IMR-90 (cell line): ENCODE results near the gene OOSP3. TPM values are rescaled to one million over a fixed set of nuclear protein-coding genes. Genes with fewer than 3 reads are reported as not detected.

Experiments used
- ATAC-seq: fragments of 200-7000 bp; cut with Tn5 transposase; 2 replicates; pipeline ENCODE4 v1.9.1; 2020; ENCODE audit warnings: low read depth, mild to moderate bottlenecking, moderate library complexity
- BruUV-seq: library from RNA; stranded (reverse); fragments of 400-500 nt; replicated peaks from 2 replicates; lab custom pipeline; 2021; lab: Mats Ljungman, UMichigan
- CTCF ChIA-PET: fragments of 300-600 bp; formaldehyde crosslinking; extraction: SDS; loops from one replicate; lab custom pipeline; 2021; ENCODE audit warnings: antibody characterized with exemption; lab: Yijun Ruan, JAX
- POLR2A ChIA-PET: fragments of 300-600 bp; sonication (Branson Sonifier 250); formaldehyde crosslinking; loops from one replicate; lab custom pipeline; 2022; ENCODE audit warnings: antibody characterized with exemption; ENCODE audit not compliant: unreplicated experiment; lab: Charles Lee
- DNase-seq: peaks from one replicate; pipeline ENCODE4 v3.0.0; 2013
- H2AFZ ChIP-seq: replicated peaks from 2 replicates; pipeline ENCODE3; 2013; ENCODE audit warnings: low read length, mild to moderate bottlenecking; ENCODE audit not compliant: poor library complexity
- H2AK5ac ChIP-seq: 2 replicates; pipeline ENCODE4 v1.6.1; 2013; ENCODE audit warnings: low read depth, low read length, inconsistent platforms
- H2AK9ac ChIP-seq: replicated peaks from 2 replicates; pipeline ENCODE3; 2013; ENCODE audit warnings: mild to moderate bottlenecking, low read depth, low read length, moderate library complexity; ENCODE audit not compliant: poor library complexity
- H2BK120ac ChIP-seq: 2 replicates; pipeline ENCODE4 v1.6.1; 2013; ENCODE audit warnings: low read depth, low read length, inconsistent platforms
- H2BK15ac ChIP-seq: 3 replicates; pipeline ENCODE4 v1.6.1; 2013; ENCODE audit warnings: low read depth, low read length, inconsistent platforms
- H2BK20ac ChIP-seq: 2 replicates; pipeline ENCODE4 v1.6.1; 2013; ENCODE audit warnings: low read depth, mild to moderate bottlenecking, inconsistent platforms, low read length, moderate library complexity
- H2BK5ac ChIP-seq: 2 replicates; pipeline ENCODE4 v1.6.1; 2013; ENCODE audit warnings: mild to moderate bottlenecking, low read depth, low read length, inconsistent platforms; ENCODE audit not compliant: poor library complexity, severe bottlenecking
- H3K14ac ChIP-seq: replicated peaks from 2 replicates; pipeline ENCODE4 v1.6.1; 2013; ENCODE audit warnings: low read depth, low read length, inconsistent platforms
- H3K18ac ChIP-seq: 2 replicates; pipeline ENCODE4 v1.6.1; 2013; ENCODE audit warnings: low read depth, low read length, control low read depth
- H3K23ac ChIP-seq: 2 replicates; pipeline ENCODE4 v1.6.1; 2013; ENCODE audit warnings: low read depth, low read length, inconsistent platforms
- H3K27ac ChIP-seq: 2 replicates; pipeline ENCODE4 v1.5.1; 2013; ENCODE audit warnings: mild to moderate bottlenecking, control low read depth, low read length; ENCODE audit not compliant: insufficient read depth
- H3K27me3 ChIP-seq: 2 replicates; pipeline ENCODE4 v1.6.1; 2013; ENCODE audit warnings: low read length; ENCODE audit not compliant: control insufficient read depth, insufficient read depth
- H3K36me3 ChIP-seq: 2 replicates; pipeline ENCODE4 v1.6.1; 2013; ENCODE audit warnings: low read length, mixed read lengths; ENCODE audit not compliant: control insufficient read depth, insufficient read depth
- H3K4ac ChIP-seq: 2 replicates; pipeline ENCODE4 v1.6.1; 2013; ENCODE audit warnings: low read depth, low read length, inconsistent platforms
- H3K4me1 ChIP-seq: 2 replicates; pipeline ENCODE4 v1.6.1; 2013; ENCODE audit warnings: low read length, mixed read lengths; ENCODE audit not compliant: control insufficient read depth, insufficient read depth
- H3K4me2 ChIP-seq: 2 replicates; pipeline ENCODE4 v1.6.1; 2013; ENCODE audit warnings: low read depth, mild to moderate bottlenecking, control low read depth, low read length, moderate library complexity
- H3K4me3 ChIP-seq: 2 replicates; pipeline ENCODE4 v1.5.1; 2013; ENCODE audit warnings: low read depth, mild to moderate bottlenecking, control low read depth, low read length, moderate library complexity; ENCODE audit not compliant: insufficient read depth
- H3K56ac ChIP-seq: 2 replicates; pipeline ENCODE4 v1.6.1; 2013; ENCODE audit warnings: low read length, inconsistent platforms; ENCODE audit not compliant: insufficient read depth; ENCODE audit errors: extremely low read depth
- H3K79me1 ChIP-seq, 2 experiments: 2 replicates each; pipeline ENCODE4 v1.6.1; 2013; ENCODE audit warnings: low read length in 2 of 2, inconsistent platforms in 1 of 2, low read depth in 1 of 2
- H3K9ac ChIP-seq: 2 replicates; pipeline ENCODE4 v1.6.1; 2013; ENCODE audit warnings: low read depth, low read length, control low read depth
- H3K9me1 ChIP-seq: 2 replicates; pipeline ENCODE4 v1.6.1; 2013; ENCODE audit warnings: low read length, inconsistent platforms; ENCODE audit not compliant: insufficient read depth
- H3K9me3 ChIP-seq: 2 replicates; pipeline ENCODE4 v1.6.1; 2013; ENCODE audit warnings: low read length; ENCODE audit not compliant: control insufficient read depth, insufficient read depth
- H4K20me1 ChIP-seq: 2 replicates; pipeline ENCODE4 v1.6.1; 2013; ENCODE audit warnings: low read length, inconsistent platforms; ENCODE audit not compliant: insufficient read depth
- H4K5ac ChIP-seq: 2 replicates; pipeline ENCODE4 v1.6.1; 2013; ENCODE audit warnings: mild to moderate bottlenecking, low read depth, low read length, control low read depth
- H4K8ac ChIP-seq, 2 experiments: 2 replicates each; pipeline ENCODE4 v1.6.1; 2013; ENCODE audit warnings: low read depth in 2 of 2, low read length in 2 of 2, control low read depth in 1 of 2, inconsistent platforms in 1 of 2
- H4K91ac ChIP-seq: 2 replicates; pipeline ENCODE4 v1.6.1; 2013; ENCODE audit warnings: low read depth, low read length, inconsistent platforms; ENCODE audit not compliant: insufficient read depth
- CHD1 ChIP-seq: IDR thresholded peaks from 2 replicates; pipeline ENCODE4 v1.6.1; 2012; ENCODE audit warnings: low read depth, low read length, improper control_type of control experiment
- MAFK ChIP-seq: IDR thresholded peaks from 2 replicates; pipeline ENCODE4 v1.6.1; 2012; ENCODE audit warnings: low read depth, low read length, improper control_type of control experiment
- RAD21 ChIP-seq: IDR thresholded peaks from 2 replicates; pipeline ENCODE4 v1.6.1; 2012; ENCODE audit warnings: low read length, improper control_type of control experiment
- dilution Hi-C: fragments of 300-500 bp; cut with HindIII; formaldehyde crosslinking; loops from one replicate; pipeline ENCODE4 v1.14.3; 2018; ENCODE audit warnings: low sequenced_read_pairs; ENCODE audit not compliant: unreplicated experiment
- in situ Hi-C: fragments of 300-500 bp; cut with MboI; formaldehyde crosslinking; loops from 3 replicates; pipeline ENCODE4 v1.14.3; 2019; ENCODE audit warnings: low sequenced_read_pairs, inconsistent platforms, mixed read lengths
- intact Hi-C: fragments of 100-400 bp; cut with micrococcal nuclease; formaldehyde crosslinking; loops from 2 replicates; pipeline ENCODE4 v1.10.0; 2022
- polyA plus RNA-seq, 3 experiments: library from polyadenylated mRNA; depleted of rRNA; stranded (reverse); fragments of >200 nt; gene quantifications; 2 replicates each; pipeline ENCODE4 v1.2.3, GENCODE V29; 2012; ENCODE audit warnings: low replicate concordance in 1 of 3
- total RNA-seq: library from RNA; depleted of rRNA; stranded (reverse); fragments of >200 nt; gene quantifications from 2 replicates; pipeline ENCODE4 v1.2.3, GENCODE V29; 2012

Gene OOSP3
- total and polyA plus RNA-seq, 2 of the 4 experiments (the other 2 are of a cell fraction): not detected

GRCh38 chr11:59872076-59872475, 6.5 kb upstream of the OOSP3 start:
- no peak overlapping the region for H4K91ac ChIP-seq
- ChIA-PET POLR2A (no interaction called here), CTCF (no interaction called here)
- H3K23ac ChIP-seq: no peak overlapping the region
- H2AK9ac ChIP-seq: no peak overlapping the region
- no peak for ATAC-seq
- no peak overlapping the region for H3K27ac ChIP-seq
- H4K5ac ChIP-seq: no peak overlapping the region
- dilution Hi-C loops: no loop called here
- no peak for TF ChIP-seq MAFK
- no peak for TF ChIP-seq CHD1
- no peak for TF ChIP-seq RAD21
- H2BK120ac ChIP-seq: no peak overlapping the region
- H3K4ac ChIP-seq: no peak overlapping the region
- no peak overlapping the region for H2AK5ac ChIP-seq
- no peak overlapping the region for H4K8ac ChIP-seq
- intact Hi-C loops: no loop called here
- no peaks in the 10 kb centered on the region for H3K27me3 ChIP-seq
- no peaks in the 10 kb centered on the region for H4K20me1 ChIP-seq
- no peak overlapping the region for H3K4me2 ChIP-seq
- H3K4me3 ChIP-seq: no peak overlapping the region
- no TSS peak for BruUV-seq
- H3K79me1 ChIP-seq: no peaks in the 10 kb centered on the region
- H2BK20ac ChIP-seq: no peak overlapping the region
- no peak overlapping the region for H3K9ac ChIP-seq
- no peak overlapping the region for H3K56ac ChIP-seq
- H3K9me3 ChIP-seq: no peaks in the 10 kb centered on the region
- H3K14ac ChIP-seq: no peak overlapping the region
- no peak overlapping the region for H2BK5ac ChIP-seq
- no peak for DNase-seq
- no peaks in the 10 kb centered on the region for H3K36me3 ChIP-seq
- H2AFZ ChIP-seq: no peak overlapping the region
- H2BK15ac ChIP-seq: no peak overlapping the region
- in situ Hi-C loops: no loop called here
- H3K9me1 ChIP-seq: no peaks in the 10 kb centered on the region
- H3K4me1 ChIP-seq: no peaks in the 10 kb centered on the region
- H3K18ac ChIP-seq: no peak overlapping the region
